ENCODE results near the gene HHIPL1. TPM values are rescaled to one million over a fixed set of nuclear protein-coding genes. Genes with fewer than 3 reads are reported as not detected.

Gene HHIPL1
- total RNA-seq, 4 donors from 2014 or later: 0.07 to 0.82 (median 0.14) TPM

DNA sequence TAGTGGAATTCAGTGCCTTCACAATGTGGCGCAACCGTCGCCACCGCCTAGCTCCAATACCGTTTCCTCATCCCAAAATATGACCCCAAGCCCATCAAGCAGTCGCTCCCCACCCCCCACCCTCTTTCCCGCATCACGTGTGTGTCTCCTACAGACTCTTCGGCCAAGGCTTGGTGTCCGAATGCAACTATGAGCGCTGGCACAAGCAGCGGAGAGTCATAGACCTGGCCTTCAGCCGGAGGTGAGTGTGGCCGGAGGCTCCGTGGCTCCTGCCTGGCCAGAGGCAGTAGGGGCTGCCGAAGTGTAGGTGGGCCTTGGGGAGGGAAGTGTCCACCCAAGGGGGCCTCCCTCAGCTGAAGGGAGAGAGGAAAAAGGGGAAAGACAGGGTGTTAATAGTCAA, 54.9 kb downstream of the HHIPL1 start:
- intact Hi-C loops (cut with DNase I; ENCODE audit: low total_unique reads) (no loop called here), in situ Hi-C loops (cut with MboI; ENCODE audit: low sequenced_read_pairs in 4 of 4) (no loop called here)

GRCh38 chr14:99700379-99700778, 55.5 kb downstream of the HHIPL1 start:
- no peaks in the 10 kb centered on the region for H3K9me3 ChIP-seq
- TF ChIP-seq POLR2A (IDR thresholded peaks at IDR 0.05) (no peak), CTCF (IDR thresholded peaks at IDR 0.05 in 4 of 5, conservative IDR thresholded peaks at IDR 0.05 in 1 of 5) (no peak)
- in situ Hi-C loops (cut with MboI; ENCODE audit: low sequenced_read_pairs in 4 of 4): no loop called here
- intact Hi-C loops (cut with DNase I; ENCODE audit: low total_unique reads): no loop called here
- H3K36me3 ChIP-seq: no peaks in the 10 kb centered on the region
- DNase-seq (no peak), ATAC-seq (no peak)
- H3K27ac ChIP-seq: no peak overlapping the region
- no peaks in the 10 kb centered on the region for H3K4me1 ChIP-seq
- no peaks in the 10 kb centered on the region for H3K27me3 ChIP-seq
- no peak overlapping the region for H3K4me3 ChIP-seq

More for the DNA sequence above, 54.9 kb downstream of the HHIPL1 start:
- no peak for DNase-seq
- H3K27ac ChIP-seq: no peak overlapping the region
- H3K36me3 ChIP-seq: no peaks in the 10 kb centered on the region
- H3K4me1 ChIP-seq: no peaks in the 10 kb centered on the region
- no peak overlapping the region for H3K4me3 ChIP-seq
- no peak for ATAC-seq
- H3K9me3 ChIP-seq: no peaks in the 10 kb centered on the region
- no peaks in the 10 kb centered on the region for H3K27me3 ChIP-seq
- TF ChIP-seq CTCF (IDR thresholded peaks at IDR 0.05 in 4 of 5, conservative IDR thresholded peaks at IDR 0.05 in 1 of 5) (no peak), POLR2A (IDR thresholded peaks at IDR 0.05) (no peak)

GRCh38 chr14:99701260-99701659, 56.3 kb downstream of the HHIPL1 start:
- intact Hi-C loops (cut with DNase I; ENCODE audit: low total_unique reads) (no loop called here), in situ Hi-C loops (cut with MboI; ENCODE audit: low sequenced_read_pairs in 4 of 4) (no loop called here)
- TF ChIP-seq POLR2A (IDR thresholded peaks at IDR 0.05) (no peak), CTCF (IDR thresholded peaks at IDR 0.05 in 4 of 5, conservative IDR thresholded peaks at IDR 0.05 in 1 of 5) (no peak)
- no peak for ATAC-seq
- Histone ChIP-seq H3K4me3 (no peak overlapping the region), H3K4me1 (no peaks in the 10 kb centered on the region), H3K36me3 (no peaks in the 10 kb centered on the region), H3K27me3 (no peaks in the 10 kb centered on the region), H3K27ac (no peak overlapping the region), H3K9me3 (no peaks in the 10 kb centered on the region)
- DNase-seq: no peak

- Histone ChIP-seq H3K4me3 (no peak overlapping the region), H3K36me3 (no peaks in the 10 kb centered on the region), H3K27me3 (no peaks in the 10 kb centered on the region), H3K4me1 (no peaks in the 10 kb centered on the region), H3K27ac (no peak overlapping the region), H3K9me3 (no peaks in the 10 kb centered on the region)
- TF ChIP-seq CTCF (IDR thresholded peaks at IDR 0.05 in 4 of 5, conservative IDR thresholded peaks at IDR 0.05 in 1 of 5): no peak
- no peak for TF ChIP-seq POLR2A (IDR thresholded peaks at IDR 0.05)
- in situ Hi-C loops (cut with MboI; ENCODE audit: low sequenced_read_pairs in 4 of 4): no loop called here
- intact Hi-C loops (cut with DNase I; ENCODE audit: low total_unique reads): no loop called here
- DNase-seq: no peak
- no peak for ATAC-seq
These were observed 57.2 kb downstream of the HHIPL1 start for GRCh38 chr14:99702115-99702514.

DNA sequence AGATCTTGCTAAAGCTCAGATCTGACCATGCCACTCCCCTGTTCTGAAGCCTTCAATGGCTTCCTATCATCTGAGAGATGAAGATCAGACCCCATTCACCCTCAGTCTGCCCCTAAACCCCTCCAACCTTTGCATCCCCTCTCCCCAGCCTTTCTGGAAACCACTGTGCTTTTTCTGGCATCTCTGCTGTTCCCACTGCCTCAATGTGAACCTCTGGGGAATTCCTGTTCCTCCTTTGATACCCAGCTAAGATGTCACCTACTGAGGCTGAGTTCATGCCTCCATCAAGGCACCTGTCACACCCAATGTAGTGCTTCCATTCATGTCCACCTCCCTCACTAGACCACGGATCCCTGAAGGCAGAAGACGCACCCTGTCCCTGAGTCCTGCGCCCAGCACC, 58.5 kb downstream of the HHIPL1 start:
- ATAC-seq (no peak), DNase-seq (no peak)
- Histone ChIP-seq H3K4me3 (no peak overlapping the region), H3K36me3 (no peaks in the 10 kb centered on the region), H3K27ac (no peak overlapping the region), H3K27me3 (no peaks in the 10 kb centered on the region), H3K9me3 (no peaks in the 10 kb centered on the region), H3K4me1 (no peaks in the 10 kb centered on the region)
- in situ Hi-C loops (cut with MboI; ENCODE audit: low sequenced_read_pairs in 4 of 4) (no loop called here), intact Hi-C loops (cut with DNase I; ENCODE audit: low total_unique reads) (no loop called here)
- TF ChIP-seq POLR2A (IDR thresholded peaks at IDR 0.05): no peak
- TF ChIP-seq CTCF (IDR thresholded peaks at IDR 0.05 in 4 of 5, conservative IDR thresholded peaks at IDR 0.05 in 1 of 5): no peak
